Measurements from ENCODE around the gene FBXL4. TPM values are rescaled to one million over a fixed set of nuclear protein-coding genes. Genes with fewer than 3 reads are reported as not detected.

The FBXL4 gene
- 18.5 TPM for total RNA-seq
- long read RNA-seq, full-length matches to known transcripts: 20 of 39 reads
- long read RNA-seq, partial matches to known transcripts: 3 of 39 reads
- long read RNA-seq, other reads (novel, unspliced or antisense): 16 of 39 reads

- H3K4me1 ChIP-seq: peaks cover 27% of the 10 kb centered on the region
- peak within 1 kb of the TSS; percentile 90 for H3K27ac ChIP-seq
- no peaks in the 10 kb centered on the region for H3K27me3 ChIP-seq
- no peaks in the 10 kb centered on the region for H3K9me3 ChIP-seq
- intact Hi-C loops (cut with DNase I): no loop called here
- TF ChIP-seq CTCF (IDR thresholded peaks at IDR 0.05): no peak
- DNase-seq: peak; percentile 92
- peak; percentile 97 for ATAC-seq
- peak within 1 kb of the TSS; percentile 82 for H3K4me3 ChIP-seq
- no peaks in the 10 kb centered on the region for H3K36me3 ChIP-seq
Measured at GRCh38 chr6:98947411-98948292, at the start of gene FBXL4. Gene FBXL4 (minus strand): TSS chr6:98947946. CDS start chr6:98926988, 20,958 bp downstream.

GRCh38 chr6:98995116-98995515 lies 47.4 kb upstream of the FBXL4 start:
- H3K4me3 ChIP-seq: no peak overlapping the region
- ATAC-seq: no peak
- H3K4me1 ChIP-seq: no peaks in the 10 kb centered on the region
- intact Hi-C loops (cut with DNase I): no loop called here
- H3K27ac ChIP-seq: no peak overlapping the region
- TF ChIP-seq CTCF (IDR thresholded peaks at IDR 0.05): no peak
- no peaks in the 10 kb centered on the region for H3K27me3 ChIP-seq
- no peak for DNase-seq
- H3K9me3 ChIP-seq: no peaks in the 10 kb centered on the region
- no peaks in the 10 kb centered on the region for H3K36me3 ChIP-seq

- DNase-seq: no peak
- H3K27ac ChIP-seq: no peak overlapping the region
- no peak overlapping the region for H3K4me3 ChIP-seq
- no peaks in the 10 kb centered on the region for H3K9me3 ChIP-seq
- H3K27me3 ChIP-seq: no peaks in the 10 kb centered on the region
- TF ChIP-seq CTCF (IDR thresholded peaks at IDR 0.05): no peak
- H3K36me3 ChIP-seq: no peaks in the 10 kb centered on the region
- no peaks in the 10 kb centered on the region for H3K4me1 ChIP-seq
- no peak for ATAC-seq
- intact Hi-C loops (cut with DNase I): no loop called here
Measured at GRCh38 chr6:98992535-98992934, 44.8 kb upstream of the FBXL4 start.

GRCh38 chr6:98986071-98986615 lies 38.4 kb upstream of the FBXL4 start:
- no peak overlapping the region for H3K4me3 ChIP-seq
- no peak for ATAC-seq
- H3K4me1 ChIP-seq: no peaks in the 10 kb centered on the region
- no peak overlapping the region for H3K27ac ChIP-seq
- no peaks in the 10 kb centered on the region for H3K9me3 ChIP-seq
- no peak for TF ChIP-seq CTCF (IDR thresholded peaks at IDR 0.05)
- H3K27me3 ChIP-seq: no peaks in the 10 kb centered on the region
- intact Hi-C loops (cut with DNase I): no loop called here
- H3K36me3 ChIP-seq: no peaks in the 10 kb centered on the region
- DNase-seq: no peak

- intact Hi-C loops (cut with DNase I): no loop called here
- ATAC-seq: no peak
- no peaks in the 10 kb centered on the region for H3K36me3 ChIP-seq
Measured at GRCh38 chr6:98985391-98985790, 37.6 kb upstream of the FBXL4 start.

More at GRCh38 chr6:98985391-98985790, 37.6 kb upstream of the FBXL4 start:
- Histone ChIP-seq H3K9me3 (no peaks in the 10 kb centered on the region), H3K27me3 (no peaks in the 10 kb centered on the region), H3K4me3 (no peak overlapping the region), H3K27ac (no peak overlapping the region), H3K4me1 (no peaks in the 10 kb centered on the region)
- no peak for DNase-seq
- TF ChIP-seq CTCF (IDR thresholded peaks at IDR 0.05): no peak
